OCI-LY1 (cell line): ENCODE measurements around the gene NOTCH2.
"Not testable (repeated sequence)": the region's sequence is repeated elsewhere in the genome, so short reads cannot be mapped to it uniquely, and the experiment has no call there.

Experiments used
- H2AFZ ChIP-seq: fragments of 200-600 bp; sonication (generic), shearing (Covaris generic); 2 replicates; pipeline ENCODE4 v1.6.0; 2014; ENCODE audit warnings: antibody characterized with exemption, mild to moderate bottlenecking, low read length
- H3F3A ChIP-seq: fragments of 200-600 bp; sonication (generic), shearing (Covaris generic); 2 replicates; pipeline ENCODE4 v1.6.0; 2014; ENCODE audit warnings: mild to moderate bottlenecking, antibody characterized with exemption, low read length, moderate library complexity; ENCODE audit not compliant: insufficient read depth
- H3K27ac ChIP-seq: fragments of 200-600 bp; sonication (generic); 2 replicates; pipeline ENCODE4 v1.5.1; 2014; ENCODE audit warnings: low read length, mixed run types, mild to moderate bottlenecking, low read depth; ENCODE audit not compliant: poor library complexity, severe bottlenecking
- H3K27me3 ChIP-seq: fragments of 200-600 bp; sonication (generic); 2 replicates; pipeline ENCODE4 v1.6.0; 2014; ENCODE audit warnings: antibody characterized with exemption, mild to moderate bottlenecking, low read length, moderate library complexity; ENCODE audit not compliant: insufficient read depth
- H3K36me3 ChIP-seq: fragments of 200-600 bp; sonication (generic); 2 replicates; pipeline ENCODE4 v1.6.1; 2014; ENCODE audit warnings: mild to moderate bottlenecking, antibody characterized with exemption, low read length, moderate library complexity, mixed read lengths; ENCODE audit not compliant: insufficient read depth
- H3K4me1 ChIP-seq: fragments of 200-600 bp; sonication (generic); 2 replicates; pipeline ENCODE4 v1.5.1; 2014; ENCODE audit warnings: mild to moderate bottlenecking, low read length, moderate library complexity; ENCODE audit not compliant: insufficient read depth, severe bottlenecking
- H3K4me2 ChIP-seq: fragments of 200-600 bp; sonication (generic), shearing (Covaris generic); 2 replicates; pipeline ENCODE4 v1.6.1; 2014; ENCODE audit warnings: low read length
- H3K4me3 ChIP-seq: fragments of 200-600 bp; sonication (generic); 2 replicates; pipeline ENCODE4 v1.5.1; 2014; ENCODE audit warnings: low read length, low read depth, mild to moderate bottlenecking, mixed read lengths; ENCODE audit not compliant: poor library complexity, severe bottlenecking
- H3K79me2 ChIP-seq: fragments of 200-600 bp; shearing (Covaris generic); 2 replicates; pipeline ENCODE4 v1.6.1; 2016; ENCODE audit warnings: mixed run types, low read length, mixed read lengths; ENCODE audit not compliant: insufficient read depth
- H3K9ac ChIP-seq: fragments of 200-600 bp; sonication (generic), shearing (Covaris generic); 2 replicates; pipeline ENCODE4 v1.6.1; 2014; ENCODE audit warnings: mild to moderate bottlenecking, low read length, mixed read lengths
- H3K9me2 ChIP-seq: fragments of 200-600 bp; sonication (generic), shearing (Covaris generic); 2 replicates; pipeline ENCODE4 v1.6.1; 2014; ENCODE audit warnings: low read depth, mild to moderate bottlenecking, low read length, mixed read lengths
- H3K9me3 ChIP-seq: fragments of 200-600 bp; shearing (Covaris generic); 2 replicates; pipeline ENCODE4 v1.6.1; 2014; ENCODE audit warnings: low read length, mixed read lengths
- H4K20me1 ChIP-seq: fragments of 200-600 bp; sonication (generic), shearing (Covaris generic); 2 replicates; pipeline ENCODE4 v1.6.0; 2016; ENCODE audit warnings: mild to moderate bottlenecking, low read length; ENCODE audit not compliant: insufficient read depth
- EZH2 ChIP-seq: fragments of 200-600 bp; sonication (generic), shearing (Covaris generic); IDR thresholded peaks from 2 replicates; pipeline ENCODE4 v1.8.0; 2017; ENCODE audit warnings: borderline replicate concordance, mixed run types, mild to moderate bottlenecking, antibody characterized with exemption, low read length, moderate library complexity, mixed read lengths
- TF ChIP-seq, protein P1 (sequence below): fragments of 200-600 bp; sonication (generic), shearing (Covaris generic); IDR thresholded peaks from 2 replicates; pipeline ENCODE4 v1.5.1; 2017; ENCODE audit warnings: mild to moderate bottlenecking, antibody characterized with exemption, low read length, moderate library complexity, mixed read lengths

The NOTCH2 gene

DNA sequence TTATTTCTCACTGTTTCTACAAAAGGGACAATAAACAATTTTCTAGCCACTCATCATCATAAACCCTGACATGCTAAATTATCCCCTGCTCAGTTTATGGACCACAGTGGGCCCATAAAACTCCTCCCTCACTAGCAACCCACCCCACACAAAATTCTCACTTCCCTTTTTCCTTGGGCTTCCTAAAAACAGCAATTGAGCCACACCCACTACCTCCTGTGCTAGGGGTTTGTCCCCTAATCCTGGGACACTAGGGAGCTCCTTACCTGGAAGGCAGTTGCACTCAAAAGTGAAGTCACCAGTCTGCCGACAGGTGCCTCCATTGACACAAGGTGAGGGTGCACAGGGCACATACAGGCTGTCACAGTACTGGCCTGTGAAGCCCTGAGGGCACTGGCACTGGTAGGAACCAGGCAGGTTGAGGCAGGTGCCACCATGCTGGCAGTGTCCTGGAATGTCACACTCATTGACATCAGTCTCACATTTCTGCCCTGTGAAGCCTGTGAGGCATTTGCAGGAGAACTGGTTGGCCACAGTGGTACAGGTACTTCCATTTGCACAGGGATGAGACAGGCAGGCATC lies 72.6 kb downstream of the NOTCH2 start:
- H2AFZ ChIP-seq, H3K4me2 ChIP-seq, H3K9me3 ChIP-seq, H3K27ac ChIP-seq, H3K79me2 ChIP-seq, H4K20me1 ChIP-seq, H3K27me3 ChIP-seq, H3K9me2 ChIP-seq, H3F3A ChIP-seq, H3K4me3 ChIP-seq, H3K9ac ChIP-seq, H3K36me3 ChIP-seq, H3K4me1 ChIP-seq: not testable (repeated sequence)

DNA sequence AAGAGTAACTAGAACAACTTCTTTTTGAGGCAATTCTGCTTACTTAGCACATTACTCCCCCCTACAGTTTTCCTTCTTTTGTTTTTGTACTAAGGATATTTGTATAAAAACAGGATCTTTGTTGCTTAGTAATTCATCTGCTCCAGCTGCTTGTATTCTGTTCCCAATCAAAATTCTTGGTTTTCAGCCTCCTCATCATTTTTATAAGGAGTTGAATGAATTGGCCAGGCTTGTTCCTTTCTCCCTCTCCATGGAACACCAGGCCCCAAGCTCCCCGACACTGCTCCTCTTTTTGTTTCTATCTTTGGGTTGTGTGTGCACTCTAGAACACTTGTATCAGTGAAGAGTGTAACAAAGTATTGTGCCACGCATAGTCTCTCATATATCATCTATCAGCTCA lies 73.5 kb downstream of the NOTCH2 start:
- not testable (repeated sequence) for H3F3A ChIP-seq, H4K20me1 ChIP-seq, H3K9ac ChIP-seq, H2AFZ ChIP-seq, H3K4me2 ChIP-seq, H3K9me2 ChIP-seq, H3K9me3 ChIP-seq, H3K36me3 ChIP-seq, H3K79me2 ChIP-seq, H3K27me3 ChIP-seq, H3K4me1 ChIP-seq, H3K4me3 ChIP-seq, H3K27ac ChIP-seq

DNA sequence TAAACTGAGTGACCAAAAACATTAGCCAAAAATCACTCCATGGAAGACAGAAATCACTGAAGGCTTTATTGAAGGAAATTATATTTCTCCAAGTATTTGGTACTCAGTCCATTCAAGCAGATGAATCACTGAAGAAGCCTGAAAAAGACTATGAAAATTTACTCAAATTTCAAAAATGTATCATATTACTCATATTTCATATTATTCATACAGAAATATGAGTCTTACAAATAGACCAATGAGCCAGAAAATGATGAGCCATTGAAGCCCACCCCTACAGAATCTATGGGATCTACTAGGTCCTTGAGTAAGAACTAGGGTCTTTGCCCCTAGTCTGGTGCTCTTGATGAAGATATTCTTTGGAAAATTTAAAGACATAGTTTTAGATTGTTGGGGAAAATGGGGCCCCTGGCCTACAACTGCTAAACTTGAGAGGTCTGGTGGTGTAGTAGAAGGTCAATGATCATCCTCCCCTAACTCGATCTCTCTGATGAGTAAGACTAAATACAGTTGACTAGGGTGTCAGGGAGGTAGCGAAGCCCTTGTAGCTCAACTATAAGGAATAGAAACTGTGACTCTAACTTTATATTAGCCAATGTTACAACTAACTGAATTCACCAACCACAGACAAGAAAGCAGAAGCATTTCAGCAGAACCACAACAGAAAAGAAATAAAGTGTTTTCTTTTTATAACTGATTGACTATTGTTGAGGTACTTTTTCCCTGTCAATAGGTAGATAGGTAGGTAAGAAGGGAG lies 81.0 kb downstream of the NOTCH2 start:
- Histone ChIP-seq H3K4me1 (peaks cover 6% of the 10 kb centered on the region), H3K27ac (no peak overlapping the region), H2AFZ (no peak overlapping the region), H3K9me3 (no peaks in the 10 kb centered on the region), H3K4me2 (no peak overlapping the region), H3K4me3 (no peak overlapping the region), H3K27me3 (no peaks in the 10 kb centered on the region), H3K9ac (no peak overlapping the region), H3K36me3 (no peaks in the 10 kb centered on the region; the same call in 1 of the 2 replicates), H4K20me1 (no peaks in the 10 kb centered on the region), H3K79me2 (no peaks in the 10 kb centered on the region), H3F3A (no peaks in the 10 kb centered on the region), H3K9me2 (no peaks in the 10 kb centered on the region)
- TF ChIP-seq, protein P1, sequence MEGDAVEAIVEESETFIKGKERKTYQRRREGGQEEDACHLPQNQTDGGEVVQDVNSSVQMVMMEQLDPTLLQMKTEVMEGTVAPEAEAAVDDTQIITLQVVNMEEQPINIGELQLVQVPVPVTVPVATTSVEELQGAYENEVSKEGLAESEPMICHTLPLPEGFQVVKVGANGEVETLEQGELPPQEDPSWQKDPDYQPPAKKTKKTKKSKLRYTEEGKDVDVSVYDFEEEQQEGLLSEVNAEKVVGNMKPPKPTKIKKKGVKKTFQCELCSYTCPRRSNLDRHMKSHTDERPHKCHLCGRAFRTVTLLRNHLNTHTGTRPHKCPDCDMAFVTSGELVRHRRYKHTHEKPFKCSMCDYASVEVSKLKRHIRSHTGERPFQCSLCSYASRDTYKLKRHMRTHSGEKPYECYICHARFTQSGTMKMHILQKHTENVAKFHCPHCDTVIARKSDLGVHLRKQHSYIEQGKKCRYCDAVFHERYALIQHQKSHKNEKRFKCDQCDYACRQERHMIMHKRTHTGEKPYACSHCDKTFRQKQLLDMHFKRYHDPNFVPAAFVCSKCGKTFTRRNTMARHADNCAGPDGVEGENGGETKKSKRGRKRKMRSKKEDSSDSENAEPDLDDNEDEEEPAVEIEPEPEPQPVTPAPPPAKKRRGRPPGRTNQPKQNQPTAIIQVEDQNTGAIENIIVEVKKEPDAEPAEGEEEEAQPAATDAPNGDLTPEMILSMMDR: no peak
- no peak for TF ChIP-seq EZH2

DNA sequence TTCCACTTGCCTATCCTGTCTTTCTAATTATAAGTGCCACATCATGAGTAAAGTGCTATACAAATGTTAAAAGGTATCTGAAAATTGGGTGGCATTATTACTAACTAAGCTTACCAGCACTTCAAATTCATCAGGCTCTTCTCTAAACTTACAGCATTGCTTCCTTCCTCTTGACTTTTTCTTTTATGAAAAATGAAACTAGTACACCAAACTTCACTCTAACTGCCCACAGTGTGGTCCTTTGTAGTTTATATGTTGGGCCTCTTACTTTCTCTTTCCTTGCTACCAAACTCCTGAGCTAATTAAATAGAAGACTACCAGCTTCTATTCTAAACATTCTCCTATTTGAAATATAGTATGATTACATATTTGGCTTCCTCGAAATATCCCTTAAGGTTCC lies 81.8 kb downstream of the NOTCH2 start:
- Histone ChIP-seq H3K27ac (no peak overlapping the region), H4K20me1 (no peaks in the 10 kb centered on the region), H2AFZ (no peak overlapping the region), H3K79me2 (no peaks in the 10 kb centered on the region), H3K4me2 (no peak overlapping the region), H3K9me3 (no peaks in the 10 kb centered on the region), H3K27me3 (no peaks in the 10 kb centered on the region), H3F3A (no peaks in the 10 kb centered on the region), H3K4me3 (no peak overlapping the region), H3K36me3 (no peaks in the 10 kb centered on the region; the same call in 1 of the 2 replicates), H3K9ac (no peak overlapping the region), H3K9me2 (no peaks in the 10 kb centered on the region), H3K4me1 (peaks cover 6% of the 10 kb centered on the region)
- TF ChIP-seq, protein P1: no peak
- TF ChIP-seq EZH2: no peak
